H1 (cell line): ENCODE results near the gene PSMD13. TPM values are rescaled to one million over a fixed set of nuclear protein-coding genes. Genes with fewer than 3 reads are reported as not detected.

Experiments used
- HDAC2 ChIP-seq, 2 experiments: fragments of 300-600 bp in 1 of 2; sonication (generic) in 1 of 2; IDR thresholded peaks; 2 replicates each; pipeline ENCODE4 v1.6.1; 2011 to 2012; ENCODE audit warnings: low read depth in 2 of 2, low read length in 2 of 2, mild to moderate bottlenecking in 2 of 2, moderate library complexity in 2 of 2, borderline replicate concordance in 1 of 2, inconsistent platforms in 1 of 2
- polyA plus RNA-seq, 7 experiments: library from polyadenylated mRNA; depleted of rRNA in 3 of 7; stranded (reverse) in 5 of 7; unstranded in 2 of 7; fragments of >200 nt in 5 of 7; fragments of 200-250 nt in 2 of 7; gene quantifications; 1 replicate in 5 of 7; 2 replicates in 1 of 7; 4 replicates in 1 of 7; pipeline versions ENCODE4 v1.2.1 to v1.2.3, GENCODE V29; 2011 to 2013; ENCODE audit warnings: missing spikeins in 2 of 7, mixed read lengths in 2 of 7
- total RNA-seq: library from RNA; stranded (reverse); fragmentation: NEBNext Ultra II Directional; extraction: Animal tissue kit (Norgen Biotek cat#: 25700); gene quantifications from 2 replicates; pipeline ENCODE4 v1.2.1, GENCODE V29; 2021

The PSMD13 gene
- total and polyA plus RNA-seq, 2 of the 8 experiments (the other 6 are each of a cell fraction or from before 2014, with no cell fraction given) = 121 to 141 TPM

DNA sequence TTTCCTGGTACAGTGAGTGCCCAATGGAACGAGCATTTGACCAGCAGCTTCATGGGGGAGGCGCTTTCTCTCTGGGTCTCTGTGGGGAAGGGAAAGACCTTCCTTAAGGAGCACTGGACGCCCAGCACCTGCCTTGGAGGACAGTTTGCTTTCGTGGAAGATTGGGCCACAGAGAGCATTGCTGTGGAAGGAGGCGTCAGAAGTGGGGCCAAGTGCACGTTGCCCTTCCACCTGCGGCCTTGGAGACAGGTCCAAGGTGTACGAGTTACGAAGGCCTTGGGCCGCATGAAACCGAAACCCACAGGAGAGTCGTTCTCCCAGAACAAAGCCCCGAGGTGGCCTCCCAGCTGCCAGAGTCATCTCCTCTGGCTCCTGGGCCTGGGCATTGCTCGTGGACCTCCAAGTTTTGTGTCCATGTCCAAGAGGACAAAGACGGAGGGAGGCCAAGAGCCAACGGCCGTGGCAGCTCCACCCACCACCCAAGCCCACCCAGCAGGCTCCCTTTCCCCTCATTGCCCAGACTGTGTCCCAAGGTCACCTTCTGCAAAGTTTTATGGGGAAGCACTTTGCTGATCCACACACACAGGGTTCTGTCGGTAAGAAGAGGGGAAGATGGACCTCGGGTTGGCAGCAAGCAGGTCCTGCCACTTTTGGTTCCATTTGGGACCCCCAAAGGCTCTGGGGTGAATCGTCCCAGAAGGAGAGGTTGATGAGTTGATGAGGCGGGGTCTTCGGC, 35.6 kb downstream of the PSMD13 start (continued):
- no peak for TF ChIP-seq HDAC2 (IDR thresholded peaks at IDR 0.05; ENCODE audit: borderline replicate concordance in 1 of 2, low read depth in 2 of 2, low read length in 2 of 2)
